Keratinocyte (primary cell): Measurements from ENCODE around the gene BMPER. TPM values are rescaled to one million over a fixed set of nuclear protein-coding genes. Genes with fewer than 3 reads are reported as not detected.

Source experiments
- DNase-seq: peaks from one replicate; pipeline ENCODE4 v3.0.0-alpha.2; 2011; ENCODE audit warnings: low read depth, missing footprints, low spot score
- FAIRE-seq: peaks from 2 replicates; lab custom pipeline; 2011; peaks lifted over from hg19 to GRCh38; lab: Jason Lieb, UNC
- H2AFZ ChIP-seq: 2 replicates; pipeline ENCODE4 v1.6.0; 2012; ENCODE audit warnings: low read length, control low read depth, inconsistent platforms; ENCODE audit not compliant: control insufficient read depth
- H3K27ac ChIP-seq: 2 replicates; pipeline ENCODE4 v1.5.1; 2011; ENCODE audit warnings: low read length; ENCODE audit not compliant: control insufficient read depth, insufficient read depth
- H3K27me3 ChIP-seq: 3 replicates; pipeline ENCODE4 v1.6.0; 2011; ENCODE audit warnings: low read length; ENCODE audit not compliant: control insufficient read depth, insufficient read depth; ENCODE audit errors: extremely low read depth
- H3K36me3 ChIP-seq, 2 experiments: 2 replicates in 1 of 2; 3 replicates in 1 of 2; pipeline ENCODE4 v1.5.1; 2011; ENCODE audit warnings: low read length in 2 of 2, mild to moderate bottlenecking in 1 of 2; ENCODE audit not compliant: control insufficient read depth in 2 of 2, insufficient read depth in 2 of 2; ENCODE audit errors: extremely low read depth in 1 of 2
- H3K4me1 ChIP-seq: 3 replicates; pipeline ENCODE4 v1.5.1; 2011; ENCODE audit warnings: low read length; ENCODE audit not compliant: control insufficient read depth, insufficient read depth; ENCODE audit errors: extremely low read depth
- H3K4me2 ChIP-seq: 3 replicates; pipeline ENCODE4 v1.6.0; 2011; ENCODE audit warnings: low read depth, low read length; ENCODE audit not compliant: control insufficient read depth, insufficient read depth; ENCODE audit errors: extremely low read depth
- H3K4me3 ChIP-seq, 3 experiments: fragments of 200-600 bp in 1 of 3; sonication (generic) in 1 of 3; 2 replicates in 2 of 3; 3 replicates in 1 of 3; pipeline ENCODE4 v1.5.1; 2011 to 2016; ENCODE audit warnings: low read length in 3 of 3, mild to moderate bottlenecking in 3 of 3, control low read depth in 2 of 3, inconsistent platforms in 1 of 3, low read depth in 1 of 3, mixed read lengths in 1 of 3, mixed run types in 1 of 3, moderate library complexity in 1 of 3; ENCODE audit not compliant: control insufficient read depth in 2 of 3, insufficient read depth in 2 of 3; ENCODE audit errors: extremely low read depth in 1 of 3
- H3K79me2 ChIP-seq: 2 replicates; pipeline ENCODE4 v1.6.0; 2012; ENCODE audit warnings: low read length; ENCODE audit not compliant: control insufficient read depth, insufficient read depth
- H3K9ac ChIP-seq: 3 replicates; pipeline ENCODE4 v1.6.0; 2011; ENCODE audit warnings: low read length; ENCODE audit not compliant: control insufficient read depth, insufficient read depth; ENCODE audit errors: extremely low read depth
- H3K9me1 ChIP-seq: 3 replicates; pipeline ENCODE4 v1.6.0; 2011; ENCODE audit warnings: low read length; ENCODE audit not compliant: control insufficient read depth, insufficient read depth; ENCODE audit errors: extremely low read depth
- H3K9me3 ChIP-seq: 2 replicates; pipeline ENCODE4 v1.5.1; 2012; ENCODE audit warnings: low read depth, low read length; ENCODE audit not compliant: control insufficient read depth
- H4K20me1 ChIP-seq: 3 replicates; pipeline ENCODE4 v1.6.0; 2011; ENCODE audit warnings: low read length; ENCODE audit not compliant: control insufficient read depth, insufficient read depth; ENCODE audit errors: extremely low read depth
- CTCF ChIP-seq, 3 experiments: IDR thresholded peaks in 1 of 3; conservative IDR thresholded peaks in 1 of 3; optimal IDR thresholded peaks in 1 of 3; 2 replicates in 2 of 3; 3 replicates in 1 of 3; pipeline versions ENCODE3 to v1.5.1; 2011; ENCODE audit warnings: low read length in 3 of 3, mild to moderate bottlenecking in 3 of 3, moderate library complexity in 2 of 3, control low read depth in 1 of 3, inconsistent platforms in 1 of 3; ENCODE audit not compliant: insufficient read depth in 2 of 3; ENCODE audit errors: extremely low read depth in 1 of 3
- EZH2 ChIP-seq: IDR thresholded peaks from one replicate; pipeline ENCODE4 v1.6.1; 2012; ENCODE audit warnings: inconsistent platforms, mild to moderate bottlenecking, low read length, moderate library complexity
- dilution Hi-C: fragments of 300-500 bp; cut with MboI; formaldehyde crosslinking; loops from one replicate; pipeline ENCODE4 v1.7.0; 2020; ENCODE audit warnings: low sequenced_read_pairs; ENCODE audit not compliant: extremely low pct_ligation_motif_present
- polyA plus RNA-seq, 5 experiments: library from polyadenylated mRNA; depleted of rRNA in 3 of 5; stranded (reverse) in 3 of 5; stranded (forward) in 1 of 5; unstranded in 1 of 5; fragments of >200 nt; gene quantifications; 1 replicate in 1 of 5; 2 replicates in 3 of 5; 3 replicates in 1 of 5; pipeline versions ENCODE4 v1.2.1 to v1.2.3, GENCODE V29; 2011 to 2012; ENCODE audit warnings: missing spikeins in 2 of 5, low read depth in 1 of 5, low replicate concordance in 1 of 5

BMPER gene
- polyA plus RNA-seq, 1 donor (not counting 4 experiments of a cell fraction or from before 2014, with no cell fraction given) = 0.67 TPM

- DNase-seq = no peak
- peaks cover 8% of the 10 kb centered on the region for H3K4me1 ChIP-seq
- H3K9ac ChIP-seq = no peak overlapping the region
- TF ChIP-seq EZH2 (no peak), CTCF (optimal IDR thresholded peaks at IDR 0.05 in 1 of 3, IDR thresholded peaks at IDR 0.05 in 1 of 3, conservative IDR thresholded peaks at IDR 0.05 in 1 of 3; ENCODE audit: extremely low read depth in 1 of 3, insufficient read depth in 2 of 3, low read length in 3 of 3) (peak; percentile 87 to 97 (median 96))
- H3K9me3 ChIP-seq = no peaks in the 10 kb centered on the region
- H3K36me3 ChIP-seq = no peaks in the 10 kb centered on the region
- FAIRE-seq = peak; percentile 44
- H2AFZ ChIP-seq = peak overlapping the region; percentile 66
- peak overlapping the region; percentile 74 for H3K4me2 ChIP-seq
- no peak overlapping the region for H3K27ac ChIP-seq
- dilution Hi-C loops = no loop called here
- no peaks in the 10 kb centered on the region for H3K27me3 ChIP-seq
- no peaks in the 10 kb centered on the region for H3K79me2 ChIP-seq
- no peak overlapping the region for H3K4me3 ChIP-seq
- H3K9me1 ChIP-seq = no peaks in the 10 kb centered on the region
- no peaks in the 10 kb centered on the region for H4K20me1 ChIP-seq
These were observed 10.1 kb upstream of the BMPER start for GRCh38 chr7:33895025-33895804.

- Histone ChIP-seq H3K79me2 (no peaks in the 10 kb centered on the region), H2AFZ (no peak overlapping the region), H3K27ac (no peak overlapping the region), H3K9me3 (no peaks in the 10 kb centered on the region), H3K27me3 (peaks cover under 1% of the 10 kb centered on the region), H3K4me2 (no peak overlapping the region), H3K9me1 (no peaks in the 10 kb centered on the region), H4K20me1 (no peaks in the 10 kb centered on the region), H3K36me3 (no peaks in the 10 kb centered on the region), H3K4me3 (no peak overlapping the region), H3K4me1 (peaks cover 11% of the 10 kb centered on the region), H3K9ac (no peak overlapping the region)
- no peak for FAIRE-seq
- no peak for TF ChIP-seq EZH2
- dilution Hi-C loops = loop anchor here (5.0 kb wide), 1 partner anchor 93 kb away; no protein-coding TSS in a partner anchor
- DNase-seq = no peak
These were observed 4.8 kb upstream of the BMPER start for GRCh38 chr7:33900501-33900900.
